NOMO-1 (cell line): ENCODE results near the gene RBP7.
"Not testable (repeated sequence)": the region's sequence is repeated elsewhere in the genome, so short reads cannot be mapped to it uniquely, and the experiment has no call there.

Source experiments
- DNase-seq, 2 experiments: peaks; one replicate each; lab custom pipeline; 2025; ENCODE audit not compliant: unreplicated experiment in 2 of 2; lab: John Stamatoyannopoulos, UW

RBP7 gene

GRCh38 chr1:9996624-9997582 is at the start of gene RBP7:
Gene RBP7 (plus strand): TSS chr1:9997228. CDS start chr1:9997259, 31 bp downstream.
- DNase-seq: peak; percentile 19 to 32

- no peak for DNase-seq
Observed at GRCh38 chr1:9957726-9958125, 39.3 kb upstream of the RBP7 start.

GRCh38 chr1:9960011-9960410 is 37.0 kb upstream of the RBP7 start:
- DNase-seq: no peak

- no peak for DNase-seq
Observed at GRCh38 chr1:9960706-9961562, 36.1 kb upstream of the RBP7 start.

GRCh38 chr1:9984253-9984652 is 12.8 kb upstream of the RBP7 start:
- no peak for DNase-seq

- no peak for DNase-seq
Observed at GRCh38 chr1:9985001-9985400, 12.0 kb upstream of the RBP7 start.

- DNase-seq: no peak
Observed at GRCh38 chr1:9989773-9990172, 7.3 kb upstream of the RBP7 start.

GRCh38 chr1:9990944-9991343 is 6.1 kb upstream of the RBP7 start:
- DNase-seq: peak in 1 of 2 experiments; percentile 58

- DNase-seq: no peak
Observed at GRCh38 chr1:9992910-9993309, 4.1 kb upstream of the RBP7 start.

GRCh38 chr1:9993561-9994075 is 3.4 kb upstream of the RBP7 start:
- DNase-seq: no peak

- no peak for DNase-seq
Observed at GRCh38 chr1:10001016-10001665, 4.1 kb downstream of the RBP7 start.

GRCh38 chr1:10005248-10005647 is 8.2 kb downstream of the RBP7 start:
- DNase-seq: not testable (repeated sequence)

- no peak for DNase-seq
Observed at GRCh38 chr1:10007169-10007568, 10.1 kb downstream of the RBP7 start.

- DNase-seq: no peak
Observed at GRCh38 chr1:10014016-10014415, 17.0 kb downstream of the RBP7 start.

GRCh38 chr1:10019561-10019960 is 22.5 kb downstream of the RBP7 start:
- DNase-seq: no peak

- no peak for DNase-seq
Observed at GRCh38 chr1:10020086-10020485, 23.1 kb downstream of the RBP7 start.

GRCh38 chr1:10020678-10021077 is 23.6 kb downstream of the RBP7 start:
- DNase-seq: not testable (repeated sequence)

- not testable (repeated sequence) for DNase-seq
Observed at GRCh38 chr1:10021992-10022391, 25.0 kb downstream of the RBP7 start.

- DNase-seq: no peak
Observed at GRCh38 chr1:10022656-10023055, 25.6 kb downstream of the RBP7 start.

GRCh38 chr1:10025354-10025753 is 28.3 kb downstream of the RBP7 start:
- DNase-seq: no peak

GRCh38 chr1:10027027-10027426 is 30.0 kb downstream of the RBP7 start:
- DNase-seq: peak in 1 of 2 experiments; percentile 6
